Measurements from ENCODE around the gene SH2D4B. TPM values are rescaled to one million over a fixed set of nuclear protein-coding genes. Genes with fewer than 3 reads are reported as not detected.
"Not testable (repeated sequence)": the region's sequence is repeated elsewhere in the genome, so short reads cannot be mapped to it uniquely, and the experiment has no call there.

SH2D4B gene
- total RNA-seq, 2 experiments from 2014 or later = 0.14 to 0.22 TPM

GRCh38 chr10:80534059-80534458 is 3.6 kb upstream of the SH2D4B start:
- H3K9me3 Mint-ChIP-seq; ATAC-seq (ENCODE audit: low read depth); H3K4me3 Mint-ChIP-seq; H3K27ac Mint-ChIP-seq; H3K27me3 Mint-ChIP-seq; DNase-seq; POLR2A ChIA-PET: not testable (repeated sequence)
- H3K36me3 Mint-ChIP-seq = peaks cover 12% of the 10 kb centered on the region
- H3K4me1 Mint-ChIP-seq = peaks cover 46% of the 10 kb centered on the region

- ATAC-seq (ENCODE audit: low read depth); H3K27me3 Mint-ChIP-seq; H3K4me3 Mint-ChIP-seq; POLR2A ChIA-PET; DNase-seq; H3K9me3 Mint-ChIP-seq; H3K27ac Mint-ChIP-seq: not testable (repeated sequence)
- peaks cover 41% of the 10 kb centered on the region for H3K4me1 Mint-ChIP-seq
- peaks cover 12% of the 10 kb centered on the region for H3K36me3 Mint-ChIP-seq
Observed at GRCh38 chr10:80534646-80535045, 3.1 kb upstream of the SH2D4B start.

GRCh38 chr10:80535671-80536360 is 1.9 kb upstream of the SH2D4B start:
- peak overlapping the region; percentile 93 for H3K4me3 Mint-ChIP-seq
- ATAC-seq (ENCODE audit: low read depth) = peak; percentile 88
- peaks cover 11% of the 10 kb centered on the region for H3K36me3 Mint-ChIP-seq
- POLR2A ChIA-PET = interaction anchor here (1.0 to 1.8 kb wide), 3 partner anchors 11 to 65 kb away, joined by 3 to 5 read pairs (median 3); no protein-coding TSS in a partner anchor
- H3K27me3 Mint-ChIP-seq = no peaks in the 10 kb centered on the region
- no peaks in the 10 kb centered on the region for H3K9me3 Mint-ChIP-seq
- H3K27ac Mint-ChIP-seq = peak overlapping the region; percentile 98
- peaks cover 33% of the 10 kb centered on the region for H3K4me1 Mint-ChIP-seq
- peak; percentile 81 for DNase-seq

- no peak for DNase-seq
Observed at GRCh38 chr10:80536361-80536835, 1.3 kb upstream of the SH2D4B start.

GRCh38 chr10:80537086-80537735 is 491 bp upstream of the SH2D4B start:
- Mint-ChIP-seq H3K36me3 (peaks cover 11% of the 10 kb centered on the region), H3K27ac (peak overlapping the region; percentile 86), H3K4me1 (peaks cover 22% of the 10 kb centered on the region)

More at GRCh38 chr10:80536361-80536835, 1.3 kb upstream of the SH2D4B start:
- Mint-ChIP-seq H3K9me3 (no peaks in the 10 kb centered on the region), H3K27ac (peak overlapping the region; percentile 98), H3K27me3 (no peaks in the 10 kb centered on the region), H3K36me3 (peaks cover 11% of the 10 kb centered on the region), H3K4me3 (peak overlapping the region; percentile 93), H3K4me1 (peaks cover 30% of the 10 kb centered on the region)
- ATAC-seq (ENCODE audit: low read depth) = no peak
- POLR2A ChIA-PET = interaction anchor here (0.6 to 1.8 kb wide), 6 partner anchors 12 to 128 kb away, joined by 3 to 5 read pairs (median 3); partner anchors contain the start of gene PRXL2A

GRCh38 chr10:80538481-80539185 is 931 bp downstream of the SH2D4B start:
- no peak overlapping the region for H3K27ac Mint-ChIP-seq
- H3K27me3 Mint-ChIP-seq = no peaks in the 10 kb centered on the region
- no peak overlapping the region for H3K4me3 Mint-ChIP-seq

More at GRCh38 chr10:80537086-80537735, 491 bp upstream of the SH2D4B start:
- POLR2A ChIA-PET = interaction anchor here (0.8 to 1.8 kb wide), 3 partner anchors 23 to 129 kb away, joined by 3 to 5 read pairs (median 4); partner anchors contain the start of gene PRXL2A
- DNase-seq (no peak), ATAC-seq (ENCODE audit: low read depth) (no peak)
- Mint-ChIP-seq H3K9me3 (no peaks in the 10 kb centered on the region), H3K27me3 (no peaks in the 10 kb centered on the region), H3K4me3 (peak overlapping the region; percentile 93)

GRCh38 chr10:80539421-80540031 is 1.8 kb downstream of the SH2D4B start:
- no peaks in the 10 kb centered on the region for H3K9me3 Mint-ChIP-seq
- peaks cover 3% of the 10 kb centered on the region for H3K36me3 Mint-ChIP-seq
- H3K27me3 Mint-ChIP-seq = no peaks in the 10 kb centered on the region
- POLR2A ChIA-PET = no interaction called here
- DNase-seq = no peak
- no peak overlapping the region for H3K4me3 Mint-ChIP-seq
- no peak for ATAC-seq (ENCODE audit: low read depth)
- peaks cover 15% of the 10 kb centered on the region for H3K4me1 Mint-ChIP-seq
- H3K27ac Mint-ChIP-seq = no peak overlapping the region

More at GRCh38 chr10:80538481-80539185, 931 bp downstream of the SH2D4B start:
- no peak for DNase-seq
- no peaks in the 10 kb centered on the region for H3K9me3 Mint-ChIP-seq
- POLR2A ChIA-PET = no interaction called here
- peaks cover 3% of the 10 kb centered on the region for H3K36me3 Mint-ChIP-seq
- peaks cover 15% of the 10 kb centered on the region for H3K4me1 Mint-ChIP-seq
- no peak for ATAC-seq (ENCODE audit: low read depth)

- H3K4me3 Mint-ChIP-seq = no peak overlapping the region
- no peak overlapping the region for H3K27ac Mint-ChIP-seq
- peaks cover 15% of the 10 kb centered on the region for H3K4me1 Mint-ChIP-seq
- POLR2A ChIA-PET = no interaction called here
- ATAC-seq (ENCODE audit: low read depth) (no peak), DNase-seq (no peak)
- H3K9me3 Mint-ChIP-seq = no peaks in the 10 kb centered on the region
- peaks cover 3% of the 10 kb centered on the region for H3K36me3 Mint-ChIP-seq
- no peaks in the 10 kb centered on the region for H3K27me3 Mint-ChIP-seq
Observed at GRCh38 chr10:80540136-80540535, 2.4 kb downstream of the SH2D4B start.

- Mint-ChIP-seq H3K36me3 (peaks cover under 1% of the 10 kb centered on the region), H3K27me3 (no peaks in the 10 kb centered on the region), H3K4me3 (no peak overlapping the region), H3K9me3 (no peaks in the 10 kb centered on the region), H3K4me1 (peaks cover 15% of the 10 kb centered on the region), H3K27ac (no peak overlapping the region)
- DNase-seq (no peak), ATAC-seq (ENCODE audit: low read depth) (no peak)
- POLR2A ChIA-PET = no interaction called here
Observed at GRCh38 chr10:80540618-80540980, 2.9 kb downstream of the SH2D4B start.

- Mint-ChIP-seq H3K27ac (peak overlapping the region; percentile 1), H3K4me1 (peaks cover 15% of the 10 kb centered on the region), H3K27me3 (peaks cover 4% of the 10 kb centered on the region), H3K36me3 (no peaks in the 10 kb centered on the region), H3K4me3 (no peak overlapping the region), H3K9me3 (no peaks in the 10 kb centered on the region)
- no peak for ATAC-seq (ENCODE audit: low read depth)
- no peak for DNase-seq
- POLR2A ChIA-PET = no interaction called here
Observed at GRCh38 chr10:80540981-80541750, 3.5 kb downstream of the SH2D4B start.

- Mint-ChIP-seq H3K9me3 (no peaks in the 10 kb centered on the region), H3K36me3 (no peaks in the 10 kb centered on the region), H3K27ac (no peak overlapping the region), H3K27me3 (peaks cover 4% of the 10 kb centered on the region), H3K4me3 (no peak overlapping the region), H3K4me1 (peaks cover 9% of the 10 kb centered on the region)
- DNase-seq = no peak
- POLR2A ChIA-PET = no interaction called here
- no peak for ATAC-seq (ENCODE audit: low read depth)
Observed at GRCh38 chr10:80542053-80542452, 4.4 kb downstream of the SH2D4B start.

- peaks cover 4% of the 10 kb centered on the region for H3K27me3 Mint-ChIP-seq
- ATAC-seq (ENCODE audit: low read depth) (no peak), DNase-seq (no peak)
- no peak overlapping the region for H3K27ac Mint-ChIP-seq
- no peaks in the 10 kb centered on the region for H3K9me3 Mint-ChIP-seq
- H3K36me3 Mint-ChIP-seq = no peaks in the 10 kb centered on the region
- H3K4me3 Mint-ChIP-seq = no peak overlapping the region
- peaks cover 7% of the 10 kb centered on the region for H3K4me1 Mint-ChIP-seq
- POLR2A ChIA-PET = no interaction called here
Observed at GRCh38 chr10:80542652-80543318, 5.1 kb downstream of the SH2D4B start.
